ENCODE results near the gene SNX19. TPM values are rescaled to one million over a fixed set of nuclear protein-coding genes. Genes with fewer than 3 reads are reported as not detected.

Gene SNX19
- total RNA-seq, 1 donor from 2014 or later, result 59.7 TPM

GRCh38 chr11:130854483-130854882 lies 61.8 kb downstream of the SNX19 start:
- no peak for DNase-seq
- intact Hi-C loops (cut with micrococcal nuclease), result no loop called here

GRCh38 chr11:130852589-130852988 lies 63.7 kb downstream of the SNX19 start:
- intact Hi-C loops (cut with micrococcal nuclease), result no loop called here
- no peak for DNase-seq
- ATAC-seq, result no peak

More at GRCh38 chr11:130854483-130854882, 61.8 kb downstream of the SNX19 start:
- no peak for ATAC-seq

DNA sequence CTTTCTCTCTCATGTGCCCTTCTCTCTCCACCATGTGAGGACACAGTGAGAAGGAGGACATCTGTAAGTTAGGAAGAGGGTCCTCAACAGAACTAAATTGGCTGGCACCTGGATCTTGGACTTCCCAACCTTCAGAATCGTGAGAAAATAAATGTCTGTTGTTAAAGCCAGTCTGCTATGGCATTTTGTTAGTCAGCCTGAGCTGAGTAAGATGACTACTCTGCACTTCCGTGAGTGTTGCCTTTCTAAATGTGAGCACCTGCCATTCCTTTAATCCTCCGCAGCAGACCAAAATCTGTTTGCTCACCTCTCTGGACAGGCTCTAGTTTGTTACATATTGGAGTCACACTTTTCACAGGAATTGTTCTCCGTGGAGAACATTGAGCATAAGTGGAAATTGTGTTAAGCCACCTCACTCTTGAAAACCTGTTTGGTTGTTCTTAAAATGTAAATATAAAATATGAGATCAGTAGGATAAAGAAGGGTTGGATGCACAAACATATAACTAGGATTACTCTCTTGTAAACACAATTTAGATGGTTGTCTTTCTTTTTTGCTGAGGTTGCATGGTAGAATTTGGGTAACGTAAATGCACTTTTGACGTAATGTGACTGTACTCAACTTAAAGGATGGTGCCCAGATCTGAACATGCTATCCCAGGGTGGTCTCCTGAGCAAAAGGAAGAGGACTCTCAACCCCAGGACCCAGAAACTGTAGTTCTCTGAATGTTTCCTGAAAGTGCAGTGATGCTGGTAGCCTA lies 65.9 kb downstream of the SNX19 start:
- DNase-seq (no peak), ATAC-seq (no peak)
- intact Hi-C loops (cut with micrococcal nuclease), result no loop called here

DNA sequence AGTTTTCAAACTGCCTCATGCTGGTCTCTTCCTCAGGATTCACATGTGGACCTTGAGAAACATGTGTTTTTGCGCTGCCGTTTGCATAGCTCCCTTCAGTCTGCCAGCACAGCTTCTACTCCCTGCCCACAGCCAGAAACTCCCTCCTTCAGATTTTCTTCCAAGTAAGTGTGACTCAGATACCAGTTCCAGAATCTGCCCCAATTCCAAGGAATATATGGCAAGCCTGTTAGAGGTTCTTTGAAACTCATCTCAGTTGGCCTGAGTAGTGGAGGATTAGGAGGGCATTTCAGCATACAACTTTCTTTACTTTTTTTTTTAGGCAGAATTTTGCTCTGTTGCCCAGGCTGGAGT lies 67.1 kb downstream of the SNX19 start:
- intact Hi-C loops (cut with micrococcal nuclease), result no loop called here
- peak; percentile 21 for ATAC-seq
- DNase-seq, result no peak

- no peak for ATAC-seq
- intact Hi-C loops (cut with micrococcal nuclease), result no loop called here
- DNase-seq, result no peak
Measured at GRCh38 chr11:130848361-130849214, 67.7 kb downstream of the SNX19 start.

GRCh38 chr11:130847517-130847916 lies 68.8 kb downstream of the SNX19 start:
- DNase-seq (no peak), ATAC-seq (no peak)
- intact Hi-C loops (cut with micrococcal nuclease), result no loop called here

GRCh38 chr11:130846606-130847005 lies 69.7 kb downstream of the SNX19 start:
- ATAC-seq (no peak), DNase-seq (no peak)
- intact Hi-C loops (cut with micrococcal nuclease), result no loop called here

GRCh38 chr11:130842001-130842400 lies 74.3 kb downstream of the SNX19 start:
- intact Hi-C loops (cut with micrococcal nuclease), result no loop called here

GRCh38 chr11:130840679-130841078 lies 75.6 kb downstream of the SNX19 start:
- intact Hi-C loops (cut with micrococcal nuclease), result no loop called here
- ATAC-seq (no peak), DNase-seq (no peak)

More at GRCh38 chr11:130842001-130842400, 74.3 kb downstream of the SNX19 start:
- no peak for DNase-seq
- no peak for ATAC-seq

GRCh38 chr11:130839981-130840666 lies 76.2 kb downstream of the SNX19 start:
- intact Hi-C loops (cut with micrococcal nuclease), result no loop called here
- DNase-seq (no peak), ATAC-seq (peak; percentile 88)

DNA sequence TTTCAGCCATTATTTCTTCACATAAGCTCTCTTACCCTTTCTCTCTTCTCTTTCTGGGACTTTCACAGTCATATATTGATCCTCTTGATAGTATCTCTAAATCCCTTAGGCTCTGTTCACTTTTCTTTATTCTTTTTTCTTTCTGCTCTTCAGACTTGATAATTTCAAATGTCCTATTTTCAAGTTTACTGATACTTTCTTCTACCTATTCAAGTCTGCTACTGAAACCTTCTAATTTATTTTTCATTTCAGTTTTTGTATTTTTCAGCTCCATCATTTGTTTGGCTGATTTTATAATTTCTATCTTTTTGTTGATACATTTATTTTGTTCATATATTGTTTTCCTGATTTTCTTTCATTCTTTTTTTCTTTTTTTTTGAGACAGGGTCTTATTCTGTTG lies 79.1 kb downstream of the SNX19 start:
- DNase-seq, result no peak
- ATAC-seq, result no peak
- intact Hi-C loops (cut with micrococcal nuclease), result no loop called here

DNA sequence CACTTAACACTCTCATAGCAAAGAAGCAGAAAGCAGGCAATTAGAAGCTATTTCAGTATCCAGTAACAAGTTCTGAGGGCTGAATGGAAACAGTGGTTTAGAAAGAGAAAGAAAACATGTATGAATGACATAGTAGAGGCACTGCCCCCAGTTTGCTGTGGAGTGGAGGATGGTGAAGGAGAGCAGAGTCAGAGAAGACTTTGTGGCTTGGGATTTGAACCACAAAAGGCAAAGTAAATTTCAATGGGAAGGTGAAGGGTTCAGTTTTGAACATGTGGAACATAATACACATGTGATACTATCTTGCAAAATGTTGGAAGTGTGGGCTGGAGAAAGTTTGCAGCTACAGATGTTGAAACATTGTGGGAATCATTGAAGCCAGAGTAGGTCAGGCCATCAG lies 81.4 kb downstream of the SNX19 start:
- intact Hi-C loops (cut with micrococcal nuclease), result no loop called here
- ATAC-seq, result no peak
- no peak for DNase-seq

- DNase-seq (no peak), ATAC-seq (no peak)
- intact Hi-C loops (cut with micrococcal nuclease), result no loop called here
Measured at GRCh38 chr11:130832566-130833425, 83.5 kb downstream of the SNX19 start.

- no peak for DNase-seq
- no peak for ATAC-seq
- intact Hi-C loops (cut with micrococcal nuclease), result no loop called here
Measured at GRCh38 chr11:130831976-130832375, 84.3 kb downstream of the SNX19 start.

DNA sequence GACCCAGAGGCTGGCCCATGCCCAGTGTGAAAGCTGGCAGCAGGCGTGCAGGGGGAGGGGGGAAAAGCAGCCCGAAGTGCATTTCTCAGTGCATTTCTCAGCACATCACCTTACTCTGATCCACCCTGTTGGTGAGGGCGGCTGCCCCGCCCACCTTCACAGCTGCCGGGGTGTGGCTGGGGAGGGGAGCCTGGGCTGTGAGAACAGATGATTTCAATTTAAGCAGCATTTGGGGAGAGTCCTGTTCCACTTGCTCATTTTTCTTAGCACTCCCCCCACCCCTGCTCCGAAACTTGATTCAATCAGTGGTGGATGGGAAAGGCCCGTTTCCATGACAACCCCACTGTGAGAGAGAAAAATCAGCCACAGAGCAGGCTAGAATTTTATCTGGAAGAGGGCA lies 84.8 kb downstream of the SNX19 start:
- ATAC-seq, result no peak
- peak; percentile 37 for DNase-seq
- intact Hi-C loops (cut with micrococcal nuclease), result no loop called here

- ATAC-seq (peak; percentile 35), DNase-seq (no peak)
- intact Hi-C loops (cut with micrococcal nuclease), result no loop called here
Measured at GRCh38 chr11:130830566-130830965, 85.7 kb downstream of the SNX19 start.

- ATAC-seq, result peak; percentile 82
- intact Hi-C loops (cut with micrococcal nuclease), result no loop called here
- DNase-seq, result peak; percentile 85
Measured at GRCh38 chr11:130829920-130830511, 86.3 kb downstream of the SNX19 start.

- peak; percentile 53 for DNase-seq
Measured at GRCh38 chr11:130828741-130829140, 87.5 kb downstream of the SNX19 start.

More at GRCh38 chr11:130828741-130829140, 87.5 kb downstream of the SNX19 start:
- peak; percentile 29 for ATAC-seq
- intact Hi-C loops (cut with micrococcal nuclease), result no loop called here
